ENCODE data around the gene PCDHA7. TPM values are rescaled to one million over a fixed set of nuclear protein-coding genes. Genes with fewer than 3 reads are reported as not detected.
A peak's percentile ranks its signal among the peaks of the same experiment; 100 is the strongest.
"Not testable (repeated sequence)": the region's sequence is repeated elsewhere in the genome, so short reads cannot be mapped to it uniquely, and the experiment has no call there.

PCDHA7 gene
- total RNA-seq, 4 donors from 2014 or later, result 0.27 to 0.47 (median 0.35) TPM; not detected in 1

DNA sequence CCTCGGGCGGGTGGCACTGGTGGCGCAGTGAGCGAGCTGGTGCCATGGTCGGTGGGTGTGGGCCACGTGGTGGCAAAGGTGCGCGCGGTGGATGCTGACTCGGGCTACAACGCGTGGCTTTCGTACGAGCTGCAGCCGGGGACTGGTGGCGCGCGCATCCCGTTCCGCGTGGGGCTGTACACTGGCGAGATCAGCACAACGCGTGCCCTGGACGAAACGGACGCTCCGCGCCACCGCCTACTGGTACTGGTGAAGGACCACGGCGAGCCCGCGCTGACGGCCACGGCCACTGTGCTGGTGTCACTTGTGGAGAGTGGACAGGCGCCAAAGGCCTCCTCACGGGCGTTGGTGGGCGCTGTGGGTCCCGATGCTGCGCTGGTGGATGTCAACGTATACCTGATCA is 25.2 kb upstream of the PCDHA7 start:
- Histone ChIP-seq H3K9me3 (peaks cover 0 to 58% (median 0%) of the 10 kb centered on the region in 3 donors), H3K4me1 (no peaks in the 10 kb centered on the region), H3K27me3 (peaks cover 46% of the 10 kb centered on the region), H3K27ac (no peak overlapping the region), H3K4me3 (no peak overlapping the region), H3K36me3 (no peaks in the 10 kb centered on the region)
- 78% methylated on average over 12 of the region's 43 CpGs; no CpG with 5 or more reads in 1 of the 2 donors for WGBS, 2 donors (ENCODE audit: low coverage in 1 of 2)
- TF ChIP-seq EP300 (IDR thresholded peaks at IDR 0.05) (no peak), POLR2A (IDR thresholded peaks at IDR 0.05) (no peak), POLR2AphosphoS5 (IDR thresholded peaks at IDR 0.05) (no peak)
- TF ChIP-seq, protein P1, sequence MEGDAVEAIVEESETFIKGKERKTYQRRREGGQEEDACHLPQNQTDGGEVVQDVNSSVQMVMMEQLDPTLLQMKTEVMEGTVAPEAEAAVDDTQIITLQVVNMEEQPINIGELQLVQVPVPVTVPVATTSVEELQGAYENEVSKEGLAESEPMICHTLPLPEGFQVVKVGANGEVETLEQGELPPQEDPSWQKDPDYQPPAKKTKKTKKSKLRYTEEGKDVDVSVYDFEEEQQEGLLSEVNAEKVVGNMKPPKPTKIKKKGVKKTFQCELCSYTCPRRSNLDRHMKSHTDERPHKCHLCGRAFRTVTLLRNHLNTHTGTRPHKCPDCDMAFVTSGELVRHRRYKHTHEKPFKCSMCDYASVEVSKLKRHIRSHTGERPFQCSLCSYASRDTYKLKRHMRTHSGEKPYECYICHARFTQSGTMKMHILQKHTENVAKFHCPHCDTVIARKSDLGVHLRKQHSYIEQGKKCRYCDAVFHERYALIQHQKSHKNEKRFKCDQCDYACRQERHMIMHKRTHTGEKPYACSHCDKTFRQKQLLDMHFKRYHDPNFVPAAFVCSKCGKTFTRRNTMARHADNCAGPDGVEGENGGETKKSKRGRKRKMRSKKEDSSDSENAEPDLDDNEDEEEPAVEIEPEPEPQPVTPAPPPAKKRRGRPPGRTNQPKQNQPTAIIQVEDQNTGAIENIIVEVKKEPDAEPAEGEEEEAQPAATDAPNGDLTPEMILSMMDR (IDR thresholded peaks at IDR 0.05), result no peak
- ATAC-seq, result no peak

DNA sequence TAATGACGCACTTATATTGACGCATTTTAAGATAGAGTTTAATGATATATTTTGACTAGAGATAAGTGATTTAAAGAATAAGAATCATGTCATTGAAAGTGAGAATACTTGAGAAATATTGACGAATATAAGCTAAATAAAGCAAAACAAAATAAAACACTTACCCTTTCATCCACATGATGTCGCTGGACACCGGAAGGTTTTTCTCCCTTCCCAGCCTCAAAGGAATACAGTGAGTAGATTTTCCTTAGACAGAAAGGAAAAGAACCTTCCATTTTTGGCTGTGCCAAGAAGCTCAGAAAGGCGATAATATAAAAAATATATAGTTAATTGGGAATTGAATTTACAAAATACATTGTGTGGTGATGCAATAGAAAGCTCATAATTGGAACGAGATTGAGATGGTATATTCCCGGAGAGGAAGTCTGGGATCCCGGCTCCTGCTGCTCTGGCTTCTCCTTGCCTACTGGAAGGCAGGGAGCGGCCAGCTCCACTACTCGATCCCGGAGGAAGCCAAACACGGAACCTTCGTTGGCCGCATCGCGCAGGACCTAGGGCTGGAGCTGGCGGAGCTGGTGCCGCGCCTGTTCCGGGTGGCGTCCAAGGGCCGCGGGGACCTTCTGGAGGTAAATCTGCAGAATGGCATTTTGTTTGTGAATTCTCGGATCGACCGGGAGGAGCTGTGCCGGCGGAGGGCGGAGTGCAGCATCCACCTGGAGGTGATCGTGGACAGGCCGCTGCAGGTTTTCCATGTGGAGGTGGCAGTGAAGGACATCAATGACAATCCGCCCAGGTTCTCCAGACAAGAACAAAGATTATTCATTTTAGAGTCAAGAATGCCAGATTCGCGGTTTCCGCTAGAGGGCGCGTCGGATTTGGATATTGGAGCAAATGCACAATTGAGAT is 12.4 kb upstream of the PCDHA7 start, which contains the start of gene PCDHA5:
PCDHA5 (plus strand) TSS at position 239 of the 906 bp plus-strand sequence.
- WGBS, 2 donors (ENCODE audit: low coverage in 1 of 2), result 12 to 21% methylated on average over 13 to 30 of the region's 39 CpGs
- no peaks in the 10 kb centered on the region for H3K4me1 ChIP-seq
- peak within 1 kb of the TSS in 1 of 2 donors; percentile 7 for H3K4me3 ChIP-seq
- no peaks in the 10 kb centered on the region for H3K36me3 ChIP-seq
- no peak for ATAC-seq
- H3K27ac ChIP-seq, result no peak within 1 kb of the TSS
- TF ChIP-seq, protein P1 (IDR thresholded peaks at IDR 0.05), result peak in 1 of 4 experiments; percentile 46
- TF ChIP-seq POLR2AphosphoS5 (IDR thresholded peaks at IDR 0.05), result no peak
- peaks cover 39% of the 10 kb centered on the region for H3K27me3 ChIP-seq
- peaks cover 0 to 28% (median 0%) of the 10 kb centered on the region in 3 donors for H3K9me3 ChIP-seq

DNA sequence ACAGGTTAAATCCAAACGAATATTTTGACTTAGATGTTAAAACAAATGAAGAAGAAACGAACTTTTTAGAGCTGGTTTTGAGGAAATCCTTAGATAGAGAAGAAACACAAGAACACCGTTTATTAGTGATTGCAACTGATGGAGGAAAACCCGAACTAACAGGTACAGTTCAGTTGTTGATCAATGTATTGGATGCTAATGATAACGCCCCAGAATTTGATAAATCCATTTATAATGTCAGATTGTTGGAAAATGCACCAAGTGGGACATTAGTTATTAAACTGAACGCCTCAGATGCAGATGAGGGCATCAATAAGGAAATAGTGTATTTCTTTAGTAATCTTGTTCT is 11.8 kb upstream of the PCDHA7 start:
- Histone ChIP-seq H3K36me3 (no peaks in the 10 kb centered on the region), H3K4me3 (no peak overlapping the region), H3K9me3 (peaks cover 0 to 25% (median 0%) of the 10 kb centered on the region in 3 donors), H3K27me3 (peaks cover 43% of the 10 kb centered on the region), H3K27ac (no peak overlapping the region), H3K4me1 (no peaks in the 10 kb centered on the region)
- 21 to 25% methylated on average over 6 of the region's 6 CpGs for WGBS, 2 donors (ENCODE audit: low coverage in 1 of 2)
- no peak for ATAC-seq
- TF ChIP-seq POLR2A (IDR thresholded peaks at IDR 0.05) (no peak), POLR2AphosphoS5 (IDR thresholded peaks at IDR 0.05) (no peak), EP300 (IDR thresholded peaks at IDR 0.05) (no peak)
- TF ChIP-seq, protein P1 (IDR thresholded peaks at IDR 0.05), result no peak

DNA sequence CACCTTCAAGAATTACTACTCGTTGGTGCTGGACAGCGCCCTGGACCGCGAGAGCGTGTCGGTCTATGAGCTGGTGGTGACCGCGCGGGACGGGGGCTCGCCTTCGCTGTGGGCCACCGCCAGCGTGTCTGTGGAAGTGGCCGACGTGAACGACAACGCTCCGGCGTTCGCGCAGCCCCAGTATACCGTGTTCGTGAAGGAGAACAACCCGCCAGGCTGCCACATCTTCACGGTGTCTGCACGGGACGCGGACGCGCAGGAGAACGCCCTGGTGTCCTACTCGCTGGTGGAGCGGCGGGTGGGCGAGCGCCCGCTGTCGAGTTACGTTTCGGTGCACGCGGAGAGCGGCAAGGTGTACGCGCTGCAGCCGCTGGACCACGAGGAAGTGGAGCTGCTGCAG is 11.1 kb upstream of the PCDHA7 start:
- Histone ChIP-seq H3K9me3 (peaks cover 0 to 32% (median 0%) of the 10 kb centered on the region in 3 donors), H3K27me3 (peaks cover 50% of the 10 kb centered on the region)
- WGBS, 2 donors (ENCODE audit: low coverage in 1 of 2), result no CpG with 5 or more reads among the region's 48 CpGs
- H3K4me3 ChIP-seq, ATAC-seq, H3K4me1 ChIP-seq, H3K36me3 ChIP-seq, H3K27ac ChIP-seq: not testable (repeated sequence)

DNA sequence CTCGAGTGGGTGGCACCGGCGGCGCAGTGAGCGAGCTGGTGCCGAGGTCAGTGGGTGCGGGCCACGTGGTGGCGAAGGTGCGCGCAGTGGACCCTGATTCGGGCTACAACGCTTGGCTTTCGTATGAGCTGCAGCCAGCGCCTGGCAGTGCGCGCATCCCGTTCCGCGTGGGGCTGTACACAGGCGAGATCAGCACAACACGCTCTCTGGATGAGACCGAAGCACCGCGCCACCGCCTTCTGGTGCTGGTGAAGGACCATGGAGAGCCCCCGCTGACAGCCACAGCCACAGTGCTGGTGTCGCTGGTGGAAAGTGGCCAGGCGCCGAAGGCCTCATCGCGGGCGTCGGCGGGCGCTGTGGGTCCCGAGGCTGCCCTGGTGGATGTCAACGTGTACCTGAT is 10.6 kb upstream of the PCDHA7 start:
- Histone ChIP-seq H3K27me3 (peaks cover 55% of the 10 kb centered on the region), H3K9me3 (peaks cover 0 to 37% (median 0%) of the 10 kb centered on the region in 3 donors)

More for the DNA sequence above, 10.6 kb upstream of the PCDHA7 start:
- WGBS, 2 donors (ENCODE audit: low coverage in 1 of 2), result no CpG with 5 or more reads among the region's 38 CpGs
- no peak for ATAC-seq
- Histone ChIP-seq H3K4me1 (no peaks in the 10 kb centered on the region), H3K27ac (no peak overlapping the region), H3K4me3 (no peak overlapping the region), H3K36me3 (no peaks in the 10 kb centered on the region)
- TF ChIP-seq EP300 (IDR thresholded peaks at IDR 0.05), result no peak
- TF ChIP-seq, protein P1 (IDR thresholded peaks at IDR 0.05), result no peak
- TF ChIP-seq POLR2A (IDR thresholded peaks at IDR 0.05), result no peak
- no peak for TF ChIP-seq POLR2AphosphoS5 (IDR thresholded peaks at IDR 0.05)
